Stimulated activated CD4-positive, alpha-beta T cell treated with anti-CD3 and anti-CD28 coated beads, Interleukin-4, amount 100 ng/mL, for 4 hours (primary cell): ENCODE measurements around the gene ETNK1.
"Not testable (repeated sequence)": the region's sequence is repeated elsewhere in the genome, so short reads cannot be mapped to it uniquely, and the experiment has no call there.

ENCODE experiments used
- DNase-seq, 2 experiments: peaks; one replicate each; pipeline ENCODE4 v3.0.0-alpha.2; 2020

Gene ETNK1

GRCh38 chr12:22692467-22692866, 67.5 kb downstream of the ETNK1 start:
- not testable (repeated sequence) for DNase-seq

- no peak for DNase-seq
Measured at GRCh38 chr12:22692964-22693555, 68.1 kb downstream of the ETNK1 start.

- no peak for DNase-seq
Measured at GRCh38 chr12:22698576-22698975, 73.6 kb downstream of the ETNK1 start.

- DNase-seq, result not testable (repeated sequence)
Measured at GRCh38 chr12:22699705-22700104, 74.7 kb downstream of the ETNK1 start.

- no peak for DNase-seq
Measured at GRCh38 chr12:22700106-22700505, 75.1 kb downstream of the ETNK1 start.

GRCh38 chr12:22701216-22701809, 76.3 kb downstream of the ETNK1 start:
- not testable (repeated sequence) for DNase-seq

- DNase-seq, result no peak
Measured at GRCh38 chr12:22702690-22703089, 77.7 kb downstream of the ETNK1 start.

GRCh38 chr12:22709292-22709691, 84.3 kb downstream of the ETNK1 start:
- no peak for DNase-seq

GRCh38 chr12:22712083-22712482, 87.1 kb downstream of the ETNK1 start:
- DNase-seq, result no peak

- DNase-seq, result no peak
Measured at GRCh38 chr12:22715254-22715653, 90.3 kb downstream of the ETNK1 start.

- DNase-seq, result no peak
Measured at GRCh38 chr12:22719745-22720144, 94.8 kb downstream of the ETNK1 start.

GRCh38 chr12:22722081-22722480, 97.1 kb downstream of the ETNK1 start:
- no peak for DNase-seq

GRCh38 chr12:22722779-22723178, 97.8 kb downstream of the ETNK1 start:
- no peak for DNase-seq

GRCh38 chr12:22728987-22729386, 104.0 kb downstream of the ETNK1 start:
- no peak for DNase-seq

- no peak for DNase-seq
Measured at GRCh38 chr12:22729431-22729956, 104.5 kb downstream of the ETNK1 start.

- no peak for DNase-seq
Measured at GRCh38 chr12:22729957-22730443, 105.0 kb downstream of the ETNK1 start.

GRCh38 chr12:22731236-22731635, 106.3 kb downstream of the ETNK1 start:
- DNase-seq, result no peak

- no peak for DNase-seq
Measured at GRCh38 chr12:22733756-22734155, 108.8 kb downstream of the ETNK1 start.

GRCh38 chr12:22738945-22739344, 114.0 kb downstream of the ETNK1 start:
- DNase-seq, result no peak
